Measurements from ENCODE around the gene ZZZ3.
"Not testable (repeated sequence)": the region's sequence is repeated elsewhere in the genome, so short reads cannot be mapped to it uniquely, and the experiment has no call there.

ZZZ3 gene

GRCh38 chr1:77686796-77687518 is 4.5 kb upstream of the ZZZ3 start:
- H3K4me1 ChIP-seq (ENCODE audit: control insufficient read depth, insufficient read depth, low read length), result peaks cover 6% of the 10 kb centered on the region
- no peak overlapping the region for H3K4me3 ChIP-seq (ENCODE audit: low read length)
- no peaks in the 10 kb centered on the region for H3K36me3 ChIP-seq (ENCODE audit: control insufficient read depth, insufficient read depth, low read length)
- no peaks in the 10 kb centered on the region for H3K9me3 ChIP-seq (ENCODE audit: control insufficient read depth, low read length)
- H3K27me3 ChIP-seq (ENCODE audit: control insufficient read depth, insufficient read depth, low read length), result no peaks in the 10 kb centered on the region
- no peak overlapping the region for H3K9ac ChIP-seq (ENCODE audit: low read length)

- Histone ChIP-seq H3K9ac (ENCODE audit: low read length) (peak overlapping the region; percentile 86), H3K36me3 (ENCODE audit: control insufficient read depth, insufficient read depth, low read length) (no peaks in the 10 kb centered on the region), H3K27me3 (ENCODE audit: control insufficient read depth, insufficient read depth, low read length) (no peaks in the 10 kb centered on the region), H3K9me3 (ENCODE audit: control insufficient read depth, low read length) (no peaks in the 10 kb centered on the region), H3K4me3 (ENCODE audit: low read length) (peak overlapping the region; percentile 48), H3K4me1 (ENCODE audit: control insufficient read depth, insufficient read depth, low read length) (peaks cover 10% of the 10 kb centered on the region)
Observed at GRCh38 chr1:77683160-77684148, 996 bp upstream of the ZZZ3 start.

DNA sequence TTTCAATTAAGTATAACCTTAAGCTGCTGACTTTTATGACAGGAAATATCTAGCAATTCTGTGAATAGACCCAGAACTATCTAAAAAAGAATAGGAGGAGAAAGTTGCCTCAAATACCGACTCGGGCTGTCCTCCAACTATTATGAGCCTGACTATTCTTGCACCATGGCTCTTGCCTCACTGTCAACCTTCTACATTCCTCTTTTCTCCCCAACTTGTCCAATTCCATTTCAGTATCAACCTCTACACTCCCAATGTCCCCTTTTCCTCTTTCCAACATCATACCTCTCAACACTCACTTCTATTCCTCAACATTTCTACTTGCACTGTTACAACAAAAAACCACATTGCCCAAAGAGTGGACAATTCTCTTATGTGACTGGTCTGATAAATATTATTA is 2.3 kb downstream of the ZZZ3 start:
- Histone ChIP-seq H3K36me3 (ENCODE audit: control insufficient read depth, insufficient read depth, low read length) (no peaks in the 10 kb centered on the region), H3K4me3 (ENCODE audit: low read length) (no peak overlapping the region), H3K9ac (ENCODE audit: low read length) (no peak overlapping the region), H3K9me3 (ENCODE audit: control insufficient read depth, low read length) (no peaks in the 10 kb centered on the region), H3K4me1 (ENCODE audit: control insufficient read depth, insufficient read depth, low read length) (peaks cover 10% of the 10 kb centered on the region), H3K27me3 (ENCODE audit: control insufficient read depth, insufficient read depth, low read length) (no peaks in the 10 kb centered on the region)

DNA sequence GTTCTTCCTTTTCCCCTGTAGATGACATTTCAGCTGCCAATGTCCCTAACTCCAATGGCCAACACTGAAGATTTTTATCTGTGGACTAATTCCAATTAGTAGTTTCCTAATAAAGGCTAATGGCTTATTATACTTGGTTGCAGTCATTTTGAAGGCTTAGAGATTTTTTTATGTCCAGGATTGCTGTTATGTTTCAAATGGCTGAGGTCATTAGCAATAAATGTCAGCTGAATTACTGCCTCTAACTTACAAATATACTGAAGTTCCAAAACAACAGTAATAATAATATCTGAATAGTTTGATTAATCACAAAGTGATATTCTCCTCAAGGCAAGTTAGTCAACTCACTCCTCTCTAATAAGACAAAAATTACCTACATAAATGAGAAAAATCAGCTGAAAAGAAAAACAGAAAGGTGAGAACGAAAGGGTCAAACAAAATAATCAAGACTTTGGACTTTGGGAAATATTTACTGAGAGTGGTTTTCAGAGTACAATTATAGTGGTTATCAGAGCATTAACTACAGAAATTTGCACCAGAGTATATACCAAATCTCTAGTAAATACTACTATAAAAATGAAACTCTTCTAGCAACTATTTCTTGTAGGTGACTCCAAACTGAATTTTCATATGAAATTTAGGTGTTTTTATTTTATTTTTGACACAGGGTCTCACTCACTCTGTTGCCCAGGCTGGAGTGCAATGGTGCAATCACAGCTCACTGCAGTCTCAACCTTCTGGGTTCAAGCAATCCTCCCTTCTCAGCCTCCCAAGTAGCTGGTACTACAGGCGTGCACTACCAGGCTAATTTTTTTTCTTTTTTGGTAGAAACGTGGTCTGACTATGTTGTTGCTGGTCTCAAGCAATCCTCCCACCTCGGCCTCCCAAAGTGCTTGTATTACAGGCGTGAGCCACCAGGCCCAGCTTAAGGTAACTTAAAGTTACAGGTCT is 3.5 kb downstream of the ZZZ3 start:
- Histone ChIP-seq H3K9ac (ENCODE audit: low read length) (no peak overlapping the region), H3K4me1 (ENCODE audit: control insufficient read depth, insufficient read depth, low read length) (peaks cover 8% of the 10 kb centered on the region), H3K27me3 (ENCODE audit: control insufficient read depth, insufficient read depth, low read length) (no peaks in the 10 kb centered on the region), H3K4me3 (ENCODE audit: low read length) (no peak overlapping the region), H3K36me3 (ENCODE audit: control insufficient read depth, insufficient read depth, low read length) (no peaks in the 10 kb centered on the region), H3K9me3 (ENCODE audit: control insufficient read depth, low read length) (no peaks in the 10 kb centered on the region)

DNA sequence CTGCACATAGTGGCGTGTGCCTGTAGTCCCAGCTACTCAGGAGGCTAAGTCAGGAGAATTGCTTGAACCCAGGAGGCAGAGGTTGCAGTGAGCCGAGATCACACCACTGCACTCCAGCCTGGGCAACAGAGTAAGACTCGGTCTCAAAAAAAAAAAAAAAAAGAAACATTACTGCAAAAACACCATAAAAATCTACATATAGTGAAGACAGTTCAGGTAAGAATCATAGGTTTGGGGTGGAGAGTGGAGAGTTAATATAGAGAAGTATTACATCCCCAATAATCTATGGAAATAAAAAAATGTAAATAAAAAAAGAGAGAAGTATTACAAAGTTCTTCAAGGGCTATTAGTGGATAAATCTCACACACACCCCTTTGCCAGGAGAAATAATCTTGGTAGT is 7.7 kb downstream of the ZZZ3 start:
- H3K4me1 ChIP-seq (ENCODE audit: control insufficient read depth, insufficient read depth, low read length); H3K9ac ChIP-seq (ENCODE audit: low read length); H3K9me3 ChIP-seq (ENCODE audit: control insufficient read depth, low read length); H3K4me3 ChIP-seq (ENCODE audit: low read length); H3K36me3 ChIP-seq (ENCODE audit: control insufficient read depth, insufficient read depth, low read length); H3K27me3 ChIP-seq (ENCODE audit: control insufficient read depth, insufficient read depth, low read length): not testable (repeated sequence)

GRCh38 chr1:77673716-77674355 is 8.6 kb downstream of the ZZZ3 start:
- H3K27me3 ChIP-seq (ENCODE audit: control insufficient read depth, insufficient read depth, low read length), result no peaks in the 10 kb centered on the region
- H3K9ac ChIP-seq (ENCODE audit: low read length), result no peak overlapping the region
- no peaks in the 10 kb centered on the region for H3K36me3 ChIP-seq (ENCODE audit: control insufficient read depth, insufficient read depth, low read length)
- no peaks in the 10 kb centered on the region for H3K4me1 ChIP-seq (ENCODE audit: control insufficient read depth, insufficient read depth, low read length)
- no peak overlapping the region for H3K4me3 ChIP-seq (ENCODE audit: low read length)
- no peaks in the 10 kb centered on the region for H3K9me3 ChIP-seq (ENCODE audit: control insufficient read depth, low read length)

DNA sequence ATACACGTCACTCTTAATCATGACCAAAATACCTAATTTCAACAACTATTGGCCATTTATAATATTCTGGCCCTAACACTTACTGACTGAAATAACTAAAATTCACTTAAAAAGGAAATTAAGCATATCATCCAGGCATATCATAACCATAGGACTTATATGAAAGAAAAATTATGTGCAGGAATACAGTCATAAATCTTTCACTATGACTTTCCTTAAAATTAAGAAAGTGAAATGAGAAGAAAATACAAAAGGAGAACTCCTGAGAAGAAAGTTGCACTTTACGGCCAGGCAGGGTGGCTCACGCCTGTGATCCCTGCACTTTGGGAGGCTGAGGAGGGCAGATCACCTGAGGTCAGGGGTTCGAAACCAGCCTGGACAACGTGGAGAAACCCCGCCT is 9.4 kb downstream of the ZZZ3 start:
- Histone ChIP-seq H3K27me3 (ENCODE audit: control insufficient read depth, insufficient read depth, low read length) (no peaks in the 10 kb centered on the region), H3K4me1 (ENCODE audit: control insufficient read depth, insufficient read depth, low read length) (no peaks in the 10 kb centered on the region), H3K9ac (ENCODE audit: low read length) (no peak overlapping the region), H3K36me3 (ENCODE audit: control insufficient read depth, insufficient read depth, low read length) (no peaks in the 10 kb centered on the region), H3K4me3 (ENCODE audit: low read length) (no peak overlapping the region), H3K9me3 (ENCODE audit: control insufficient read depth, low read length) (no peaks in the 10 kb centered on the region)

GRCh38 chr1:77672374-77672773 is 10.1 kb downstream of the ZZZ3 start:
- H3K27me3 ChIP-seq (ENCODE audit: control insufficient read depth, insufficient read depth, low read length), result no peaks in the 10 kb centered on the region
- H3K4me1 ChIP-seq (ENCODE audit: control insufficient read depth, insufficient read depth, low read length), result no peaks in the 10 kb centered on the region
- no peaks in the 10 kb centered on the region for H3K36me3 ChIP-seq (ENCODE audit: control insufficient read depth, insufficient read depth, low read length)
- no peak overlapping the region for H3K9ac ChIP-seq (ENCODE audit: low read length)
- H3K9me3 ChIP-seq (ENCODE audit: control insufficient read depth, low read length), result no peaks in the 10 kb centered on the region
- no peak overlapping the region for H3K4me3 ChIP-seq (ENCODE audit: low read length)

GRCh38 chr1:77671836-77672235 is 10.6 kb downstream of the ZZZ3 start:
- no peak overlapping the region for H3K4me3 ChIP-seq (ENCODE audit: low read length)
- no peaks in the 10 kb centered on the region for H3K4me1 ChIP-seq (ENCODE audit: control insufficient read depth, insufficient read depth, low read length)
- no peak overlapping the region for H3K9ac ChIP-seq (ENCODE audit: low read length)
- H3K36me3 ChIP-seq (ENCODE audit: control insufficient read depth, insufficient read depth, low read length), result no peaks in the 10 kb centered on the region
- no peaks in the 10 kb centered on the region for H3K27me3 ChIP-seq (ENCODE audit: control insufficient read depth, insufficient read depth, low read length)
- no peaks in the 10 kb centered on the region for H3K9me3 ChIP-seq (ENCODE audit: control insufficient read depth, low read length)

DNA sequence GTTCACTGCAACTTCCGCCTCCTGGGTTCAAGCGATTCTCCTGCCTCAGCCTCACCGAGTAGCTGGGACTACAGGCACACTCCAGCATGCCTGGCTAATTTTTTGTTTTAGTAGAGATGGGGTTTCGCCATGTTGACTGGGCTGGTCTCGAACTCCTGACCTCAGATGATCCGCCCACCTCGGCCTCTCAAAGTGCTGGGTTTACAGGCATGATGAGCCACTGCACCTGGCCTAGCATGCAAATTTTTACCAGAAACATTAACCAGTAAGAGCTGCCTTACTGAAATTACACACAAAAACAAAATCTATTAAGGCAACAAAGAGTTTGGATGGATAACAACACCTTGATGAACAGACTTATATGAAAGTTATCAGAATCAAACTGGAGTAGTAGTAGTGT is 12.1 kb downstream of the ZZZ3 start:
- Histone ChIP-seq H3K4me3 (ENCODE audit: low read length) (no peak overlapping the region), H3K4me1 (ENCODE audit: control insufficient read depth, insufficient read depth, low read length) (no peaks in the 10 kb centered on the region), H3K27me3 (ENCODE audit: control insufficient read depth, insufficient read depth, low read length) (no peaks in the 10 kb centered on the region), H3K9ac (ENCODE audit: low read length) (no peak overlapping the region), H3K36me3 (ENCODE audit: control insufficient read depth, insufficient read depth, low read length) (no peaks in the 10 kb centered on the region), H3K9me3 (ENCODE audit: control insufficient read depth, low read length) (no peaks in the 10 kb centered on the region)

DNA sequence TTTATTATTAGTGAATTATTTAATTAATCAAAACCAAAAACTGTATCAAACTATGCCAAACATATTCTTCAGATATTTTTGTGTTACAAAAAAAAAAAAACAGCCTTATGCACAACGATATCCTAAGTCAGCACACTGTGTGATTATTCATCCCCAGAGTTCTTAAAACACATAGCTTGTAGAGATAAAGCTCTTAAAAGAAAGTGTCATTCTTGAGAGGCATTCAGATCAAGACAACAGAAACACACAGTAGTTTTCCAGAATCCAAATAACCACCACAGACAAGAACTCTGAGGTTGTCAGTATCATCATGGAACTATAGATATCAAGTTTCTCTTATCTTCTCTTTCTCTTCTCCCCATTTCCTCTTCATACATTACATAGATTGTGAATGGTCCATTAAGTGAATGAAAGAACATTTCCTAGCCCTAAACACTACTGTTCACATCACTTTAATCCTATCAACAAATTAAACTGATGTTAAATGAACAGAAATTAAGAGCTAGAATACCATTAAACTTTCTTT is 13.5 kb downstream of the ZZZ3 start:
- no peak overlapping the region for H3K4me3 ChIP-seq (ENCODE audit: low read length)
- H3K27me3 ChIP-seq (ENCODE audit: control insufficient read depth, insufficient read depth, low read length), result no peaks in the 10 kb centered on the region
- no peaks in the 10 kb centered on the region for H3K36me3 ChIP-seq (ENCODE audit: control insufficient read depth, insufficient read depth, low read length)
- no peak overlapping the region for H3K9ac ChIP-seq (ENCODE audit: low read length)
- H3K9me3 ChIP-seq (ENCODE audit: control insufficient read depth, low read length), result no peaks in the 10 kb centered on the region
- no peaks in the 10 kb centered on the region for H3K4me1 ChIP-seq (ENCODE audit: control insufficient read depth, insufficient read depth, low read length)

All from mucosa of stomach (tissue), 1 donor.